ENCODE measurements around the gene CHRND.

CHRND gene

GRCh38 chr2:232577841-232578240, 51.9 kb downstream of the CHRND start:
- no peak for DNase-seq

GRCh38 chr2:232578626-232579025, 52.7 kb downstream of the CHRND start:
- DNase-seq, result no peak

- no peak for DNase-seq
Measured at GRCh38 chr2:232580648-232580981, 54.7 kb downstream of the CHRND start.

GRCh38 chr2:232581725-232582124, 55.8 kb downstream of the CHRND start:
- no peak for DNase-seq

- DNase-seq, result no peak
Measured at GRCh38 chr2:232584238-232584637, 58.3 kb downstream of the CHRND start.
